Spleen (tissue), 7 donors: ENCODE data around the gene MICALL2.

Experiments used
- POLR2AphosphoS5 ChIP-seq, 3 donors: sonication (generic); formaldehyde crosslinking; IDR thresholded peaks; one replicate each; pipeline ENCODE4 v1.5.1; 2017; ENCODE audit warnings: antibody characterized with exemption in 3 of 3
- TF ChIP-seq, protein P1 (sequence below), 11 experiments: fragments of 200-600 bp in 7 of 11; fragments of 450-650 bp in 4 of 11; sonication (generic) in 4 of 11; IDR thresholded peaks in 8 of 11; conservative IDR thresholded peaks in 3 of 11; 1 replicate in 7 of 11; 2 replicates in 4 of 11; pipeline versions ENCODE4 v1.4.0 to v1.8.0; 2016 to 2021; ENCODE audit warnings: antibody characterized with exemption in 11 of 11, inconsistent platforms in 4 of 11, mild to moderate bottlenecking in 1 of 11
- donor health status: DM: no; HTN: no; CAD: no; lungs with moderate emphysema.
- donor health status: DM: no; HTN: no; CAD: no.
- donor health status: DM: no; HTN: no; CAD: no.

DNA sequence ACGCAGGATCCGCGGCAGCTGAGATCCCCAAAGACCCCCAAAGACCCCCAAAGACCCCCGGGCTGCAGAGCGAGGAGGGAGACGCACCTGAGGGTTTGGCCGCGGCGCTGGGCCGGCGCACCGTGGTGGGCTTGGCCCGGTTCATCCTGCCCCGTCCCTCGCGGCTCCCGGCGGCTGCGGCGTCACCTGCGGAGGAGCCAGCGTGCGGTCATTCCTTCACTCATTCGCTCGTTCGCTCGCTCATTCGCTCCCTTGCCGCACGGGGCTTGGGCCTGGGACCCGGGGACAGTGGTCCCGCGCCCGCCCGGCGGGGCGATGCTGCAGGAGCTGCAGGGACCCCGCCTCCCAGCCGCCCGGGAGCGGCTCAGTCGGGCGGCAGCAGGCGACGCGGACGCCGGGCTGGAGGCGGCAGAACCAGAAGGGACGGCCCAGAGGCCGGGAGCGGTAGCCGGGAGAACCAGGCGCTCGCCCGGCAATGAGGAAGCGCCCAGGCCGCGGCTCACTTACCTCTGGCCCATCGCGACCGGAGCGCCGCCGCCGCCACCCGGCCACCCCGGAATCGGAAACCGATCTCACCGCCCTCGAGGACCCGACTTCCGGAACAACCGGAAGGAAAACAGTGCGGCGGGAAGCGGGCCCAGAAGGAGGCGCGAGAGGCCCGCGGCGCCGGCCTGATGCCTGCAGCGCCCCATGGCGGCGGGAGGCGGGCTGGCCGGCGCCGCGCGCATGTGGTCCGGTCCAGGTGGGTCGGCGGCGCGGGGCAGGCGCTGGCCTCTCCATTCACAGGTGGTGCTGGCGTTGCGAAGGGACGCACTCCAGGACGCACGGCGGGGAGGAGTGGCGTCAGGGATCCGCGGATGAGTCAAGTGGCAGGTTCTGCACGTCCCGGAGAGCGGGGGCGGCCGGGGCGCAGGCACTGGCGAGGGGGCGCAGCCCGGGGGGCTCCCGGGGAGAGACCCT is 44.8 kb upstream of the MICALL2 start, which contains the start of gene INTS1:
- peak; percentile 92 to 95 (median 93) for TF ChIP-seq POLR2AphosphoS5 (IDR thresholded peaks at IDR 0.05)
- TF ChIP-seq, protein P1, sequence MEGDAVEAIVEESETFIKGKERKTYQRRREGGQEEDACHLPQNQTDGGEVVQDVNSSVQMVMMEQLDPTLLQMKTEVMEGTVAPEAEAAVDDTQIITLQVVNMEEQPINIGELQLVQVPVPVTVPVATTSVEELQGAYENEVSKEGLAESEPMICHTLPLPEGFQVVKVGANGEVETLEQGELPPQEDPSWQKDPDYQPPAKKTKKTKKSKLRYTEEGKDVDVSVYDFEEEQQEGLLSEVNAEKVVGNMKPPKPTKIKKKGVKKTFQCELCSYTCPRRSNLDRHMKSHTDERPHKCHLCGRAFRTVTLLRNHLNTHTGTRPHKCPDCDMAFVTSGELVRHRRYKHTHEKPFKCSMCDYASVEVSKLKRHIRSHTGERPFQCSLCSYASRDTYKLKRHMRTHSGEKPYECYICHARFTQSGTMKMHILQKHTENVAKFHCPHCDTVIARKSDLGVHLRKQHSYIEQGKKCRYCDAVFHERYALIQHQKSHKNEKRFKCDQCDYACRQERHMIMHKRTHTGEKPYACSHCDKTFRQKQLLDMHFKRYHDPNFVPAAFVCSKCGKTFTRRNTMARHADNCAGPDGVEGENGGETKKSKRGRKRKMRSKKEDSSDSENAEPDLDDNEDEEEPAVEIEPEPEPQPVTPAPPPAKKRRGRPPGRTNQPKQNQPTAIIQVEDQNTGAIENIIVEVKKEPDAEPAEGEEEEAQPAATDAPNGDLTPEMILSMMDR (IDR thresholded peaks at IDR 0.05 in 8 of 11, conservative IDR thresholded peaks at IDR 0.05 in 3 of 11): peak; percentile 50 to 98 (median 95)
